ENCODE measurements around the gene FBXL20. TPM values are rescaled to one million over a fixed set of nuclear protein-coding genes. Genes with fewer than 3 reads are reported as not detected.

Gene FBXL20
- total and polyA plus RNA-seq, 3 experiments from 2014 or later: 4.4 to 21.4 (median 20.9) TPM

DNA sequence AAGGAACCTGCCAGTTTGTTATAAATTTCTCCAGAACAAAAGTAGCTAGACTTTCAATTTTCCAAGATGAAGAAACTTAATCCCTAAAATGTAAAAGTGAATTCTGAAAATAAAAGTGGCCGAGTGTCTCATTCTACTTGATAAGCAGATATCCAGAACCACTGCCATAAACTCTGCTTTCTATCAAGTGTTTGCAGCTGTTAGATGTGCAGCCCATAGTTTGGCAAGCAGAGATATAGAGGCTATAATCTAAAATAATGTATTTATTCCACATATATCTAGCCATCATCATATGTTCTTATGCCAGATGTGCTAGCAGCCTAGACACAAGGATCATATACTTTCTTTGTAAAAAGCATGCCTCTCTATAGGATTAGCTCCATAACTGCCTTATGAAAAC lies 14.7 kb upstream of the FBXL20 start:
- ChIA-PET CTCF (interaction anchor here (0.8 kb wide), 1 partner anchor 15 kb away, joined by 3 read pairs; no protein-coding TSS in a partner anchor), POLR2A (no interaction called here)
- no peaks in the 10 kb centered on the region for H3K27me3 Mint-ChIP-seq

GRCh38 chr17:39410279-39410678 lies 8.9 kb upstream of the FBXL20 start:
- CTCF ChIA-PET: no interaction called here
- DNase-seq: no peak
- Histone ChIP-seq H3K9me3 (ENCODE audit: low read length) (no peaks in the 10 kb centered on the region), H3K4me3 (ENCODE audit: low read length) (no peak overlapping the region), H3K27ac (ENCODE audit: low read depth, low read length) (no peak overlapping the region), H3K27me3 (ENCODE audit: insufficient read depth, low read length, poor library complexity, severe bottlenecking) (no peaks in the 10 kb centered on the region), H3K36me3 (ENCODE audit: insufficient read depth, low read length) (peaks cover 35% of the 10 kb centered on the region), H3K4me1 (ENCODE audit: insufficient read depth, low read length) (no peaks in the 10 kb centered on the region)
- H3K27me3 Mint-ChIP-seq: no peaks in the 10 kb centered on the region
- H3K9me3 Mint-ChIP-seq: no peaks in the 10 kb centered on the region
- peak overlapping the region in 1 of 8 donors; percentile 42 for H3K27ac Mint-ChIP-seq
- POLR2A ChIA-PET: no interaction called here
- H3K4me1 Mint-ChIP-seq: peaks cover 0 to 4% (median 0%) of the 10 kb centered on the region in 3 donors
- H3K36me3 Mint-ChIP-seq: peaks cover 0 to 74% (median 27%) of the 10 kb centered on the region in 3 donors
- H3K4me3 Mint-ChIP-seq: no peak overlapping the region

More for the DNA sequence above, 14.7 kb upstream of the FBXL20 start:
- Histone ChIP-seq H3K36me3 (ENCODE audit: insufficient read depth, low read length) (peaks cover 28% of the 10 kb centered on the region), H3K4me3 (ENCODE audit: low read length) (no peak overlapping the region), H3K9me3 (ENCODE audit: low read length) (no peaks in the 10 kb centered on the region), H3K4me1 (ENCODE audit: insufficient read depth, low read length) (no peaks in the 10 kb centered on the region), H3K27me3 (ENCODE audit: insufficient read depth, low read length, poor library complexity, severe bottlenecking) (no peaks in the 10 kb centered on the region), H3K27ac (ENCODE audit: low read depth, low read length) (no peak overlapping the region)
- no peak for DNase-seq
- no peak overlapping the region for H3K4me3 Mint-ChIP-seq
- H3K27ac Mint-ChIP-seq: no peak overlapping the region
- no peaks in the 10 kb centered on the region for H3K4me1 Mint-ChIP-seq
- H3K36me3 Mint-ChIP-seq: peaks cover 0 to 67% (median 15%) of the 10 kb centered on the region in 3 donors
- H3K9me3 Mint-ChIP-seq: no peaks in the 10 kb centered on the region

GRCh38 chr17:39408360-39408759 lies 6.9 kb upstream of the FBXL20 start:
- no peak overlapping the region for H3K27ac ChIP-seq (ENCODE audit: low read depth, low read length)
- no peaks in the 10 kb centered on the region for H3K27me3 ChIP-seq (ENCODE audit: insufficient read depth, low read length, poor library complexity, severe bottlenecking)
- ChIA-PET POLR2A (no interaction called here), CTCF (no interaction called here)
- no peak overlapping the region for H3K4me3 ChIP-seq (ENCODE audit: low read length)
- Mint-ChIP-seq H3K4me1 (peaks cover 0 to 4% (median 0%) of the 10 kb centered on the region in 3 donors), H3K36me3 (peaks cover 0 to 62% (median 21%) of the 10 kb centered on the region in 3 donors), H3K27ac (peak overlapping the region in 5 of 8 donors; percentile 9 to 91 (median 68)), H3K4me3 (no peak overlapping the region), H3K9me3 (no peaks in the 10 kb centered on the region), H3K27me3 (no peaks in the 10 kb centered on the region)
- no peaks in the 10 kb centered on the region for H3K9me3 ChIP-seq (ENCODE audit: low read length)
- DNase-seq: no peak
- peaks cover 30% of the 10 kb centered on the region for H3K36me3 ChIP-seq (ENCODE audit: insufficient read depth, low read length)
- H3K4me1 ChIP-seq (ENCODE audit: insufficient read depth, low read length): no peaks in the 10 kb centered on the region

- CTCF ChIA-PET: no interaction called here
- H3K36me3 ChIP-seq (ENCODE audit: insufficient read depth, low read length): peaks cover 30% of the 10 kb centered on the region
Measured at GRCh38 chr17:39406951-39407350, 5.5 kb upstream of the FBXL20 start.

DNA sequence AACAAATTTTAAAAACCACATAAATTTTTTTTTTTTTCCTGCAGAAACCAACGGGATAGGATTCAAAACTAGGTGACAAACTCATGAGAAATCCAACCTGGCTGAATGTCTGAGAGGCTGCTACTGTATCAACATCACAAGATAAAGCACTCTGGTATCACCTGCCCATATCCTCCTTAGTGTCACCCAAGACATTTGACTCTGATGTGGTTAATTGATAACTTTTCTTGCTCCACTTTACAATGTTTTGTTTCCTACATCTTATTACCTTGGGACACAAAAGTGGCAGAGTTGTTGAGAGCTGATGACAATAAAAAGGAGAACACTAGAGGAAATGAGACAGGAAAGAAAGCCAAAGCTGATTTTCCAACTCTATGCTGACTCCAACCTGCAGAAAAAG lies 4.0 kb upstream of the FBXL20 start:
- peaks cover 27% of the 10 kb centered on the region for H3K36me3 ChIP-seq (ENCODE audit: insufficient read depth, low read length)
- H3K4me3 ChIP-seq (ENCODE audit: low read length): no peak overlapping the region
- Mint-ChIP-seq H3K27me3 (peaks cover 0 to 5% of the 10 kb centered on the region in 2 donors), H3K4me3 (peak overlapping the region in 1 of 7 donors; percentile 35), H3K9me3 (peaks cover 0 to 2% (median 0%) of the 10 kb centered on the region in 5 donors), H3K36me3 (peaks cover 0 to 53% (median 19%) of the 10 kb centered on the region in 3 donors), H3K4me1 (peaks cover 9 to 14% (median 10%) of the 10 kb centered on the region in 3 donors), H3K27ac (peak overlapping the region in 3 of 8 donors; percentile 19 to 46 (median 33))
- no peaks in the 10 kb centered on the region for H3K9me3 ChIP-seq (ENCODE audit: low read length)
- no peak for DNase-seq
- peaks cover 9% of the 10 kb centered on the region for H3K4me1 ChIP-seq (ENCODE audit: insufficient read depth, low read length)
- CTCF ChIA-PET: no interaction called here
- POLR2A ChIA-PET: no interaction called here
- no peaks in the 10 kb centered on the region for H3K27me3 ChIP-seq (ENCODE audit: insufficient read depth, low read length, poor library complexity, severe bottlenecking)
- no peak overlapping the region for H3K27ac ChIP-seq (ENCODE audit: low read depth, low read length)

More at GRCh38 chr17:39406951-39407350, 5.5 kb upstream of the FBXL20 start:
- H3K4me3 Mint-ChIP-seq: peak overlapping the region in 1 of 7 donors; percentile 61
- Histone ChIP-seq H3K9me3 (ENCODE audit: low read length) (no peaks in the 10 kb centered on the region), H3K4me3 (ENCODE audit: low read length) (no peak overlapping the region), H3K27ac (ENCODE audit: low read depth, low read length) (no peak overlapping the region), H3K27me3 (ENCODE audit: insufficient read depth, low read length, poor library complexity, severe bottlenecking) (no peaks in the 10 kb centered on the region), H3K4me1 (ENCODE audit: insufficient read depth, low read length) (peaks cover 5% of the 10 kb centered on the region)
- peaks cover 0 to 1% of the 10 kb centered on the region in 2 donors for H3K27me3 Mint-ChIP-seq
- DNase-seq: no peak
- peaks cover 0 to 2% (median 0%) of the 10 kb centered on the region in 5 donors for H3K9me3 Mint-ChIP-seq
- POLR2A ChIA-PET: no interaction called here
- H3K4me1 Mint-ChIP-seq: peaks cover 4 to 10% (median 6%) of the 10 kb centered on the region in 3 donors
- peaks cover 0 to 58% (median 21%) of the 10 kb centered on the region in 3 donors for H3K36me3 Mint-ChIP-seq
- H3K27ac Mint-ChIP-seq: peak overlapping the region in 2 of 8 donors; percentile 19 to 46

DNA sequence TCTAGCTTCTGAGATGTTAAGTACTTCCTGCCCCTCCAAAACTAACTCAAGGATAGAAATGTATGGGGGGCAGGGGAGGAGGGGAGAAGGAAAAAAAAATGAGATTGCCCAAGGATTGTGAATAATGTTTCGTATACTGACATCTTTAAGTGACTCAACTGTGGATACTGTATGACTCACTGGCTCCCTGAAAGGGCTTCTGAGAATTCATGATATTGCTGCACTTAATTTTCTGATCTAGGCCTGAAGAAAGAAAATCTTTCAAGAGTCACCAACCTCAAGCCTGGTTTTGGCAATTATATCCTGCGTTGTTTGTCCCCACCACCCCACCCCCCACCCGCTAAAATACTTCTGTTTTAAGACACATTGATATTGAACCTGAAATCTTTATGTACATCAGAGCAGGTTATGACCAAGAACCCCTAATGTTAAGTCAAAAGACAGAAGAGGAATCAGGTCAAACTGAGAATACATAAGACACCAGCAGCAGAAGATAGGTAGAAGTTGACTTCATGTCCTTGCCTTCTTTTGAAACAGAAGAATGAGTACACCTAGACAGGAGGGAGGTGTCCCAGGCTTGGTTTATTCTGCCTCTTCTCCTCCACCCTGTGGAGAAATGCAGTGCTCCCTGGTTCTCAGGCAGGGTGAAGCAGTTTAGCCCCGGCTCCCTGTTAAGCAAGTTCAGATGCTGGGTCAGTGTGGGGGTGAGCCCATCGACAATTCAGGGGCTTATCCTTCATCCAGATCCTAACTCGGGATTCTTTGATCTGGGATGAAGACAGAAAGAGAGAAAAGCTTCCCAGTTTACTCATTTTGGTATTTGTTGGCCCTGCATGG lies 3.3 kb upstream of the FBXL20 start:
- POLR2A ChIA-PET: no interaction called here
- H3K4me3 Mint-ChIP-seq: peak overlapping the region in 3 of 7 donors; percentile 24 to 62 (median 35)

DNA sequence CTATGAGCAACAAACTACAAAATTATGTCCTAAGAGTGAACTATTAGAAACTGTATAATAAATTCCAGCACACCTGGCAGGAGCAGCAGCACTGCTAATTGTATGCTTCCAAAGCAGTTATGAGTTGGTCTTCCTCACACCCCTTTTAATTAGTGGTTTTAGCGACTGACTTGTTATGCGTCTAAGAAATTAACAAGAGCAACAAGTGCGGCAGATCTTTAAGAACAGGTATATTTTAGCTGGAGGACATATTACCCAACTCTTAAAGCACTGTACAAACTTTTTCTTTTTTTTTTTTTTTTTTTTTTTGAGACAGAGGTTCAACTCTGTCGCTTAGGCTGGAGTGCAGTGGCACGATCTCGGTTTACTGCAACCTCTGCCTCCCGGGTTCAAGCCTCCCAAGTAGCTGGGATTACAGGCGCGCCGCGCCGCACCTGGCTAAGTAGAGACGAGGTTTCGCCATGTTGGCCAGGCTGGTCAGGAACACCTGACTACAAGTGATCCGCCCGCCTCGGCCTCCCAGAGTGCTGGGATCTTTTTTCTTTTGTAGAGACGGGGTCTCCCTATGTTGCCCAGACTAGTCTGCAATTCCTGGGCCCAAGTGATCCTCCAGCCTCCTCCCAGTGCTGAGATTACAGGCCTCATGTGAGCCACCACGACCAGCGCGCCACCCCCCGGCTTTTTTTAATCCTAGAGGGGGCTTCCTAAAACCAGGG lies 1.6 kb upstream of the FBXL20 start:
- no peak for DNase-seq
- ChIA-PET POLR2A (interaction anchor here (0.5 to 1.0 kb wide), 6 partner anchors 21 to 534 kb away, joined by 3 to 6 read pairs (median 4); partner anchors contain the start of genes CDK12 and MED1), CTCF (interaction anchor here (0.7 to 1.1 kb wide), 2 partner anchors 16 to 619 kb away, joined by 3 read pairs; no protein-coding TSS in a partner anchor)
- H3K36me3 Mint-ChIP-seq: peaks cover 0 to 30% (median under 1%) of the 10 kb centered on the region in 3 donors
- H3K4me1 Mint-ChIP-seq: peaks cover 27 to 38% (median 34%) of the 10 kb centered on the region in 3 donors
- Histone ChIP-seq H3K9me3 (ENCODE audit: low read length) (no peaks in the 10 kb centered on the region), H3K27me3 (ENCODE audit: insufficient read depth, low read length, poor library complexity, severe bottlenecking) (no peaks in the 10 kb centered on the region), H3K4me3 (ENCODE audit: low read length) (peak overlapping the region; percentile 76), H3K36me3 (ENCODE audit: insufficient read depth, low read length) (peaks cover 5% of the 10 kb centered on the region), H3K4me1 (ENCODE audit: insufficient read depth, low read length) (peaks cover 17% of the 10 kb centered on the region), H3K27ac (ENCODE audit: low read depth, low read length) (no peak overlapping the region)
- peak overlapping the region; percentile 13 to 94 (median 60) for H3K27ac Mint-ChIP-seq
- peaks cover 0 to 5% of the 10 kb centered on the region in 2 donors for H3K27me3 Mint-ChIP-seq
- peak overlapping the region; percentile 70 to 99 (median 95) for H3K4me3 Mint-ChIP-seq
- peaks cover 0 to 2% (median 0%) of the 10 kb centered on the region in 5 donors for H3K9me3 Mint-ChIP-seq

More for the DNA sequence above, 3.3 kb upstream of the FBXL20 start:
- peak overlapping the region in 4 of 8 donors; percentile 17 to 94 (median 58) for H3K27ac Mint-ChIP-seq
- CTCF ChIA-PET: no interaction called here
- Histone ChIP-seq H3K36me3 (ENCODE audit: insufficient read depth, low read length) (peaks cover 20% of the 10 kb centered on the region), H3K27me3 (ENCODE audit: insufficient read depth, low read length, poor library complexity, severe bottlenecking) (no peaks in the 10 kb centered on the region), H3K4me3 (ENCODE audit: low read length) (no peak overlapping the region), H3K27ac (ENCODE audit: low read depth, low read length) (no peak overlapping the region), H3K4me1 (ENCODE audit: insufficient read depth, low read length) (peaks cover 16% of the 10 kb centered on the region), H3K9me3 (ENCODE audit: low read length) (no peaks in the 10 kb centered on the region)
- DNase-seq: no peak
- H3K36me3 Mint-ChIP-seq: peaks cover 0 to 47% (median 13%) of the 10 kb centered on the region in 3 donors
- peaks cover 0 to 2% (median 0%) of the 10 kb centered on the region in 5 donors for H3K9me3 Mint-ChIP-seq
- peaks cover 15 to 21% (median 16%) of the 10 kb centered on the region in 3 donors for H3K4me1 Mint-ChIP-seq
- peaks cover 0 to 5% of the 10 kb centered on the region in 2 donors for H3K27me3 Mint-ChIP-seq
